Cerebellar cortex (tissue), 1 donor: ENCODE data around the gene LSM10.

ENCODE experiments used
- DNase-seq: peaks from one replicate; pipeline ENCODE4 v3.0.0-alpha.2; 2015; ENCODE audit warnings: low spot score

Gene LSM10

DNA sequence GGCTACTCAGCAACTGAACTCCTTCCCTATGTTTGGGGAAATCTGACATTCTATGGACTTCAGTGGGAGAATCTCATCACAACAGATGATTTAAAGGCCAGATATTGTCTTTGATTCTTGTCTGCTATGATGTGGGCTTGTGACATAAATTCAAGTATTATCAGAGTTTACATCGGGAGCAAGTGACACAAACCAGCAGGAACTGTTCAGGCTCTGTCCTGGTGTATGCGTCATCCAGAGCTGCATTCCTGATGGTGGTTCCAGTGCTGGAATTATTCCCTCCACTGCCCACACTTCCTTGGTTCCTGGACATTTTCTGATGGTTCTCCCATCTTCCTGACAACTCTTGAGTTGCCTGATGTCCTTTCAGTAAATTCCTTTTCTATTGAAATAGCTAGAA is 10.8 kb upstream of the LSM10 start:
- DNase-seq = no peak

DNA sequence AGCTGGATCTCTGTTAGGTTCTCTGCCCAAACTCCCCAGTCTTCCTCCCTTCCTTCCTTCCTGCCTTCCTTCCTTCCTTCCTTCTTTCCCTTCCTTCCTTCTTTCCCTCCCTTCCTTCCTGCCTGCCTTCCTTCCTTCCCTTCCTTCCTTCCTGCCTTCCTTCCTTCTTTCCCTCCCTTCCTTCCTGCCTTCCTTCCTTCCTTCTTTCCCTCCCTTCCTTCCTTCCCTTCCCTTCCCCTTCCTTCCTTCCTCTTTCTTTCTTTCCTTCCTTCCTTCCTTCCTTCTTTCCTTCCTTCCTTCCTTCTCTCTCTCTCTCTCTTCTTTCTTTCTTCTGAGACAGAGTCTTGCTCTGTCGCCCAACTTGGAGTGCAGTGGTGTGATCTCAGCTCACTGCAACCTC is 8.7 kb upstream of the LSM10 start:
- DNase-seq = no peak

GRCh38 chr1:36402504-36402890 is 4.8 kb upstream of the LSM10 start:
- no peak for DNase-seq

DNA sequence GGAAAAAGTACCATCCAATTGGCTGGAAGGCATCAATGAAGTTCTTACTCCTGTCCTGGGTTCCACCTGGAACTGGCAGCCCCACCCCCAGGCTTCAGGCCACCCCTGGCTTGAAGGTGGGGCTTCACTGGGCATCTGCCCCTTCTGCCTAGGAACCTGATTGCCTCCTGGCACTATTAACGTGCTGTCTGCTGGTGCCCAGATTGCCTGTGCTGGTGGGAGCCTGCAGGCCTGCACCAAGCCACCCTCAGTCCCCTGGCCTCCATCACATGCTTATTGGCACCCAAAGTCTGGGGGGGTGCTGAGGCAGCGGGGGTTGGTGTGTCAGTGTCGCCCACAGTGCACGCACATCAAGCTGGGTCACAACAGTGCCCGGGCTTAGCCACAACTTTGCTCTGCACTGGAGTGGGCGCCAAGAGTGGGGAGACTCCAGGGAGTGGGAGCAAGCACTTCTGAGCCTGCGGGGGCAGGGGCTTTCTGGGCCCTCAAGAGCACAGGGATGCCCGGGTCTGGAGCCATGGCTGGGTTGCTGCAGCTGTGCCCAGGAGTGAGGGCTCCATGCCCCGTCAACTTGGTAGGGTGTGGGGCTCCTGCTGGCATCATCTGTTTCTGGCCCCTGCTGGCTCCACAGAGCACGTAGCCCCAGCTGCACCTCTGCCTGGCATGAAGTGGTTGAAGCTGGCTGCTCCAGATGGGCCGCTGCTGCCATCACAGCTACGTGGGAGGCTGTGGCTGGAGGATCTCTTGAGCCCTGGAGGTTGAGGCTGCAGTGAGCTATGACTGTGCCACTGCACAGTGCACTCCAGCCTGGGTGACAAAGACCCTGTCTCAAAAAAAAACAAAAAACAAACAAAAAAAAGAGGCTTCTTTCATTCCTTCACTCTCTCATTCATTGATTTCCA is 4.1 kb upstream of the LSM10 start:
- no peak for DNase-seq

GRCh38 chr1:36400825-36401601 is 3.3 kb upstream of the LSM10 start:
- DNase-seq = peak; percentile 86

GRCh38 chr1:36400514-36400824 is 2.8 kb upstream of the LSM10 start:
- DNase-seq = no peak

DNA sequence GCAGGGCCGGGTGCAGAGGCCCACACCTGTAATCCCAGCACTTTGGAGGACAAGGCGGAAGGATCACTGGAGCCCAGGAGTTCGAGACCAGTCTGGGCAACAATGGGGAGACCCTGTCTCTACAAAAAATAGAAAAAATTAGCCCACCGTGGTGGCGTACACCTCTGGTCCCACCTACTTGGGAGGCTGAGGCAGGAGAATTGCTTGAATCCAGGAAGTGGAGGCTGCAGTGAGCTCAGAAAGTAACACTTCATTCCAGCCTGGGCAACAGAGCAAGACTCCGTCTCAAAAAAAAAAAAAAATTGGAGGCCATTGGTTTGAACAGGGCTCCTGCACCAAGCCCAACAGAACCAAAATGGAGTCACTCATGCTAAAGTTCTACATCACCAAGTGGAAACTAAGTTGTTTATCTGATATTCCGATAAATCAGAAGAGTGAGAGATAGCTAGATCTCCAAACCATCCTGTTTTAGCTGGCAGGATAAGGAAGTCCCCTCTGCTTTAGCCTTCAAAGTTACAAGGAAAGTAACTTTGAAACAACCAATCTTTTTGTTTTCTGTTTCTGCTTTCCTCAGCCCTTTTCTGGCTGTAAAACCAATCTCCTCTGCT is 766 bp upstream of the LSM10 start:
- no peak for DNase-seq

DNA sequence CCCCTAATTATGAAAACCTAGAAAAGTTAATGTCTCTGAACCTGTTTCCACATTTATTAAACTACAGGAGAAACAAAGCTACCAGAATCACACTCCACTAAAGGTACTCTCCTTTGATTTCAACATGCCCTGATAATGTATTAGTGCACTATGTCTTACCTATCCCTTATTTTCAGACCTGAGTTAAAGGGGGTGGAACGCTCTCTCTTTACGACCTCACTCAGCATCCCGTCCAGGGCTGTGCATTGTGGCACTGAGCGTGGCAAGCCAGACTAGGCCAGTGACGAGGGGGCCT is 678 bp downstream of the LSM10 start:
- DNase-seq = no peak

DNA sequence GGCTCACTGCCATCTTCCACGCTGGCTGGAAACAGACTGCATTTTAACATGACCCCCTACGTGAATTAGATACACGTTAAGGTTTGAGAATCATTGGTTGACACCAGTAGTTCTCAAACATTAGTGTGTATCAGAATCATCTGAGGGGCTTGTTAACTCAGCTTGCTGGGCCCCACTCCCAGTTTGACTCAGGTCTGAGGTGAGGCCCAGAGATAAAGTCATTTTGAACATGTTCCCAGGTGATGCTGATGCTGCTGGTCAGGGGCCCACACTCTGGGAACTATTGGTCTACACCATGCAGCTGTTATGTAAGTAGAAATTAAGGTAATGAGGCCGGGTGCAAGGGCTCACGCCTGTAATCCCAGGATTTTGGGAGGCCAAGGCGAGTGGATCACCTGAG is 1.3 kb downstream of the LSM10 start:
- DNase-seq = no peak

- DNase-seq = no peak
Observed at GRCh38 chr1:36393686-36394085, 4.0 kb downstream of the LSM10 start.

- DNase-seq = no peak
Observed at GRCh38 chr1:36392836-36393235, 4.9 kb downstream of the LSM10 start.

DNA sequence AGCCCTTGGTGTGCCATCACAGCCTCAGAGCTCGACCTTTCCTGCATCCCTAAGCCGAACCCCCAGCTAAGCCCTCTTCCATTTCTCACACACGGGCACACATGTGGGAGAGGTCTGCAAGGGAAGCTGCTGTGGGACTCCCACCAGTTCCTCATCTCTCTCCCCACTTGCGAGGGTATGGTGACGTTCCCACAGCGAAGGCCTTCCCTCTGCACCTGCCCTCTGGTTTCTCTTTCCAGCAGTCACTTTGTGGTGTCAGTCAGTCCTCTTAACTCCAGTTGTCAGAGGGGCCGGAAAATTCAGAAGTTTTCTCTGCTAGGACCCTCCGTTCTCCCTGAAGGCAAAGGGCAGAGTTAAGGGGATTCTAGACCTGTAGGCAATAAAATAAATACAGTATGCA is 6.4 kb downstream of the LSM10 start:
- no peak for DNase-seq

GRCh38 chr1:36390411-36390810 is 7.3 kb downstream of the LSM10 start:
- DNase-seq = no peak

- no peak for DNase-seq
Observed at GRCh38 chr1:36389999-36390398, 7.7 kb downstream of the LSM10 start.

DNA sequence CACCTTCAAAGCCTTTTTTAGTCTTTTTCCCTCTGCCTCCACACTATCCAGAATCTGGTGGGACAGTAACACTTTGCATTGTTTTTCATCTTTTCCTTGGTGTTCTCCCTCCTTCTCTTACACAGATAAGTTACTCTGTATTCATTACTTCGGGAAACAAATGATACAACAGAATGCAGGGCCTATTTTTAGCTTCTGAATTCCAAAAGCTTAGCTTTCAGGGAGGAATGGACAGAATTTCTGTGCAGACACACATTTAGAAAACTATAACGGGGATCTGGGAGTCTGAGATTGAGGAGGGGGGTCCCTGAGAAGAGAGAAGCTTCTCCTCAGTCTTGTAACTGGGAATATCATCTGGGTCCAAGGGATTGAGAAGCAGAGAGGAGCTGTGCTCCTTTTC is 8.4 kb downstream of the LSM10 start:
- no peak for DNase-seq

DNA sequence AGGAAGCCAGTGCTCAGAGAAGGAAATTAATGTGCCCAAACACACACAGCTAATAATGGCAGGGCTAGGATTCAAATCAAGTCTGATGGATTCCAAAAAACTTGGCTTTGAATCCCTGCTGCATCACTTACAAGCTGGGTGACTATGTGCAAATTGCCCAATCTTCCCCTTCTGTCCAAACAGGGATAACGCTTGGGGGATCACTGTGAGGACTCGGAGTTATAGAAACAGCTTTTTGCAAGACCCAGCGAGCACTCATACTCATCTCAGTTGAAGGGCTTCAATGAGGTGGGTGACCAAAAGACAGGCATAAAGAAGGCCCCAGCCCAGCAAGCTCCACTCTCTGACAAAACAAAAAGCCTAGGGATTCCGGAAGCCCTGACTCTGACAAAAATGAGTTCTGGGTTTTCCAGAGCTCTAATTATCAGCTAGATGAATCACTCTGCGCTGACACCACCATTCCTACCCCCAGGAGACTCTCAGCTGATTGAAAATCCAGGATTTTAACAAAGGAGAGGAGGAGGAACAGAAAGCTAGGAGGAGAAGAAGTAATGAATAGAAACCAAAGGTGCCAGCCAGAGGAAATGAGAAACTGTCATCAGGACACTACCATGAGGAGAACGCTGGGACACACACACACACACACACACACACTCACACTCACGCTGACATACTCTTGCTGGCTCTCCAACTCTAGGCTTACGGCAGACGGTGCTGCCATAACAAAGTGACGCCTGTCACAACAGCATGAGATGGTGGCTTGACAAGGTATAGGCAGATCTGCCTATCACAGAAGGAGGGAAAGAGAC is 10.4 kb downstream of the LSM10 start:
- no peak for DNase-seq

GRCh38 chr1:36386265-36387140 is 11.2 kb downstream of the LSM10 start:
- peak; percentile 84 for DNase-seq

- DNase-seq = peak; percentile 100
Observed at GRCh38 chr1:36385410-36386264, 12.1 kb downstream of the LSM10 start, which contains the start of gene STK40. Gene STK40 (minus strand): TSS chr1:36385924. CDS start chr1:36361332, 24,592 bp downstream.

DNA sequence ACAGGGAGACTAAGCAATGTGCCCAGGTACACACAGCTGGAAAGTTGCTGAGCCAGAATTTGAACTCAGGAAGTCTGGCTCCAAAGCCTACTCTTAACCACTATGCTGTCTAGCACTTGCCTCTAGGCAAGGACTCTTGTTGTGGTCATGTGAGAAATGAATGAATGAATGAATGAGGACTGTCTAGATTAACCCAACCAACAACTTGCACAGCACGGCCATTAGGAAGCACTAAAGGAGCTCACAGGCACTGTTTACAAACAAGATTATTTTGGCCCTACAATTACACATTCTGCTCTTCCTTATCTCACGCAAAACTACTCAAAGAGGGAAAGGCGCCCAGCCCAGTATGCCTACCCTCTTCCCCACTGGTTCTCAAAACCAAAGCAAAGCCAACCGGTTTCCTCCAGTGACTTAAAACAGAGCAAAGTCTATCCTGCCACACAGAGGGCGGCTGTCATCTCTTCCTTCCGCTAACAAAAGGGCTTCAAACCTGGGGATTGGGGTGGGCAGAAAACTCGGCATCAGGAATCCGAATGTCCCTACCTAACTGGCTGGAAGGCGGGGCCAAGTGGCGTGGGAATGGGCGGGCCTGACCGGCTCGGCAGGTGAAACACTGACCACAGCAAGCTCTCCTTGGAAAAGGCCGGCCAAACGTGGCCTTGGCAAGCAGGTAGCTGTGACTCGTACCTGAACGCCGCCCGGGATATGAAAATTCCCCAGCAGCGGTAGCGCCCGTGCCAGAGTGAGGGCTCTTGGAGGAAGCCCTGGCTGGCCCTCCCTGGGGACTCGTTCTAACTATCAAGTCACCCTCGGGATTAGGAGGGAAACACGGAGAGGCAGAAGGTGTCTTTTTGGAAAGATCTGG is 12.9 kb downstream of the LSM10 start:
- peak; percentile 78 for DNase-seq
